Left lung (tissue), 10 donors: ENCODE results near the gene ATG9B. TPM values are rescaled to one million over a fixed set of nuclear protein-coding genes. Genes with fewer than 3 reads are reported as not detected.
A peak's percentile ranks its signal among the peaks of the same experiment; 100 is the strongest.

Source experiments
- ATAC-seq: fragments of 200-7000 bp; cut with Tn5 transposase; one replicate; pipeline ENCODE4 v1.9.1; 2020; ENCODE audit warnings: moderate library complexity
- DNase-seq, 4 donors: peaks; one replicate each; pipeline ENCODE4 v3.0.0-alpha.2; 2013 to 2020
- H3K27ac ChIP-seq, 2 donors: fragments of 200-600 bp; sonication (generic) in 1 of 2; one replicate each; pipeline versions ENCODE4 v1.5.0 to v1.8.0; 2020 to 2021
- H3K27me3 ChIP-seq, 2 donors: fragments of 200-600 bp; sonication (generic) in 1 of 2; one replicate each; pipeline versions ENCODE4 v1.5.0 to v1.8.0; 2020 to 2021
- H3K36me3 ChIP-seq, 2 donors: fragments of 200-600 bp; sonication (generic) in 1 of 2; one replicate each; pipeline versions ENCODE4 v1.5.0 to v1.8.0; 2020 to 2021
- H3K4me1 ChIP-seq, 2 donors: fragments of 200-600 bp; one replicate each; pipeline ENCODE4 v1.8.0; 2021
- H3K4me3 ChIP-seq, 2 donors: fragments of 200-600 bp; sonication (generic) in 1 of 2; one replicate each; pipeline versions ENCODE4 v1.5.0 to v1.8.0; 2020 to 2021; ENCODE audit warnings: mild to moderate bottlenecking in 1 of 2
- H3K9me3 ChIP-seq, 2 donors: fragments of 200-600 bp; sonication (generic) in 1 of 2; one replicate each; pipeline versions ENCODE4 v1.5.0 to v1.8.0; 2020 to 2021
- intact Hi-C, 2 donors: fragments of 100-400 bp; cut with DNase I; formaldehyde crosslinking; loops; one replicate each; pipeline versions ENCODE4 v1.11.2 to v1.14.2; 2022
- polyA plus RNA-seq, 6 donors: library from polyadenylated mRNA; unstranded; fragments of 120-200 nt; gene quantifications; one replicate each; pipeline ENCODE4 v1.2.1, GENCODE V29; 2013; ENCODE audit not compliant: insufficient read length in 6 of 6
- total RNA-seq, 2 donors: library from RNA; stranded (reverse); fragmentation: NEBNext Ultra II Directional; extraction: Animal tissue kit (Norgen Biotek cat#: 25700); gene quantifications; one replicate each; pipeline ENCODE4 v1.2.1, GENCODE V29; 2021
- TF ChIP-seq, protein P1 (sequence below), 2 donors: fragments of 200-600 bp; sonication (generic) in 1 of 2; IDR thresholded peaks; one replicate each; pipeline versions ENCODE4 v1.5.0 to v1.8.0; 2021; ENCODE audit warnings: antibody characterized with exemption in 2 of 2
- donor health status: DM: no; HTN: yes; CAD: no.
- donor health status: DM: no; HTN: no; CAD: no.

Gene ATG9B
- total and polyA plus RNA-seq, 8 donors = 0.68 to 7.1 (median 3.6) TPM

DNA sequence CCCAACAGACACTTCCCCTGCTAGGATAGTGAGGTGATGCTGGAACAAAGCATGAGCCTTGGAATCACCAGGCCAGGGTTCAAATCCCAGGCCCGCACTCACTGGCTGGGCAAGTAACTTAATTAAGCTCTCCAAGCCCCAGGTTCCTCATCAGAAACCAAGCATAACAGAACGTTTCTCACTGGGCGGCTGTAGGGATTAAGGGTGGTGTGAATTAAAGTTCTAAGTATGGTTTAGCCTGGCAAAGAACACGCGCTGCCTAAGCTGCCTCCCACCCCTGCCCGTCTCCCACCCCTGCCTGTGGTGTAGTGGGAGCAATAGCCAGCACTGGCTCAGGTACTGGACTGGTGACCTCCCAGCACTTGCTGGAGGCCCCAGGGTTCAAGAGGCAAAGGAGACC lies 40.7 kb upstream of the ATG9B start:
- Histone ChIP-seq H3K4me1 (peaks cover 20 to 29% of the 10 kb centered on the region in 2 donors), H3K27ac (no peak overlapping the region), H3K36me3 (peaks cover 5 to 74% of the 10 kb centered on the region in 2 donors), H3K27me3 (no peaks in the 10 kb centered on the region), H3K9me3 (no peaks in the 10 kb centered on the region), H3K4me3 (no peak overlapping the region)
- ATAC-seq (no peak), DNase-seq (no peak)
- intact Hi-C loops = no loop called here
- TF ChIP-seq, protein P1, sequence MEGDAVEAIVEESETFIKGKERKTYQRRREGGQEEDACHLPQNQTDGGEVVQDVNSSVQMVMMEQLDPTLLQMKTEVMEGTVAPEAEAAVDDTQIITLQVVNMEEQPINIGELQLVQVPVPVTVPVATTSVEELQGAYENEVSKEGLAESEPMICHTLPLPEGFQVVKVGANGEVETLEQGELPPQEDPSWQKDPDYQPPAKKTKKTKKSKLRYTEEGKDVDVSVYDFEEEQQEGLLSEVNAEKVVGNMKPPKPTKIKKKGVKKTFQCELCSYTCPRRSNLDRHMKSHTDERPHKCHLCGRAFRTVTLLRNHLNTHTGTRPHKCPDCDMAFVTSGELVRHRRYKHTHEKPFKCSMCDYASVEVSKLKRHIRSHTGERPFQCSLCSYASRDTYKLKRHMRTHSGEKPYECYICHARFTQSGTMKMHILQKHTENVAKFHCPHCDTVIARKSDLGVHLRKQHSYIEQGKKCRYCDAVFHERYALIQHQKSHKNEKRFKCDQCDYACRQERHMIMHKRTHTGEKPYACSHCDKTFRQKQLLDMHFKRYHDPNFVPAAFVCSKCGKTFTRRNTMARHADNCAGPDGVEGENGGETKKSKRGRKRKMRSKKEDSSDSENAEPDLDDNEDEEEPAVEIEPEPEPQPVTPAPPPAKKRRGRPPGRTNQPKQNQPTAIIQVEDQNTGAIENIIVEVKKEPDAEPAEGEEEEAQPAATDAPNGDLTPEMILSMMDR (IDR thresholded peaks at IDR 0.05) = no peak

DNA sequence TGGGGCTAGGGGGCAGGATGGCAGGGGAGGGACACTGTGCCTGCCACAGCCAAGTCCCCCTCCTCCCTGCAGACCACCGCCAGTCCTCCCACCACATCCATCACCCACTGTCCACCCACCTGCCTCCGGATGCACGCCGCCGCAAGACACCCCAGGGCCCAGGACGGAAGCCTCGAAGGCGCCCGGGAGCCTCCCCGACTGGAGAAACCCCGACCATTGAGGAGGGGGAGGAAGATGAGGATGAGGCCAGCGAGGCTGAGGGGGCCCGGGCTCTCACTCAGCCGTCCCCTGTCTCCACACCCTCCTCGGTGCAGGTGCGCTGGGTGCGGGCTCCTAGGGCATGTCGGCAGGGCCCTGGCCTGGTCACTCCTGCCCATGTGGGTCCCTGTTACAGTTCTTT lies 40.2 kb upstream of the ATG9B start:
- DNase-seq = no peak
- no peak for ATAC-seq
- no peak overlapping the region for H3K27ac ChIP-seq
- intact Hi-C loops = no loop called here
- H3K27me3 ChIP-seq = no peaks in the 10 kb centered on the region
- no peak overlapping the region for H3K4me3 ChIP-seq
- peaks cover 5 to 69% of the 10 kb centered on the region in 2 donors for H3K36me3 ChIP-seq
- TF ChIP-seq, protein P1 (IDR thresholded peaks at IDR 0.05) = no peak
- H3K4me1 ChIP-seq = peaks cover 20 to 31% of the 10 kb centered on the region in 2 donors
- no peaks in the 10 kb centered on the region for H3K9me3 ChIP-seq

DNA sequence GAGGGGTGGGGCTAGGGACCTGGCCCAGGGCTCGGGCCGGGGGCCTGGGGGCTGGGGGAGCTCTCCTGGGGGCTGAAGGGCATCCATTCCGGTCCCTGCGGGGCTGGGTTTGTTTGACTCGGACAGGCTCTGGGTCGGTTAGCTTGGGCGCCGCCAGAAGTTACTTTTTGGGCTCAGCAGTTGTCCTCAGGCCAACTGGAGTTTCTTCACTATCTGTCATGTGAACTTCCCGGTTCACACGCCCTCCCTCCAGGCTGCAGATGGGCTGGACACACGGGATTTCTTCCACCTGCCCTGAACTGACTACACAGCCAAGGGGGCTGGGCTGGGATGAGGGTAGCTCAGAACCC lies 38.9 kb upstream of the ATG9B start:
- no peak for ATAC-seq
- Histone ChIP-seq H3K27ac (no peak overlapping the region), H3K4me3 (peak overlapping the region in 1 of 2 donors; percentile 93), H3K27me3 (no peaks in the 10 kb centered on the region), H3K36me3 (peaks cover 5 to 56% of the 10 kb centered on the region in 2 donors), H3K4me1 (peaks cover 28 to 42% of the 10 kb centered on the region in 2 donors), H3K9me3 (no peaks in the 10 kb centered on the region)
- intact Hi-C loops = no loop called here
- DNase-seq = no peak
- TF ChIP-seq, protein P1 (IDR thresholded peaks at IDR 0.05) = no peak

DNA sequence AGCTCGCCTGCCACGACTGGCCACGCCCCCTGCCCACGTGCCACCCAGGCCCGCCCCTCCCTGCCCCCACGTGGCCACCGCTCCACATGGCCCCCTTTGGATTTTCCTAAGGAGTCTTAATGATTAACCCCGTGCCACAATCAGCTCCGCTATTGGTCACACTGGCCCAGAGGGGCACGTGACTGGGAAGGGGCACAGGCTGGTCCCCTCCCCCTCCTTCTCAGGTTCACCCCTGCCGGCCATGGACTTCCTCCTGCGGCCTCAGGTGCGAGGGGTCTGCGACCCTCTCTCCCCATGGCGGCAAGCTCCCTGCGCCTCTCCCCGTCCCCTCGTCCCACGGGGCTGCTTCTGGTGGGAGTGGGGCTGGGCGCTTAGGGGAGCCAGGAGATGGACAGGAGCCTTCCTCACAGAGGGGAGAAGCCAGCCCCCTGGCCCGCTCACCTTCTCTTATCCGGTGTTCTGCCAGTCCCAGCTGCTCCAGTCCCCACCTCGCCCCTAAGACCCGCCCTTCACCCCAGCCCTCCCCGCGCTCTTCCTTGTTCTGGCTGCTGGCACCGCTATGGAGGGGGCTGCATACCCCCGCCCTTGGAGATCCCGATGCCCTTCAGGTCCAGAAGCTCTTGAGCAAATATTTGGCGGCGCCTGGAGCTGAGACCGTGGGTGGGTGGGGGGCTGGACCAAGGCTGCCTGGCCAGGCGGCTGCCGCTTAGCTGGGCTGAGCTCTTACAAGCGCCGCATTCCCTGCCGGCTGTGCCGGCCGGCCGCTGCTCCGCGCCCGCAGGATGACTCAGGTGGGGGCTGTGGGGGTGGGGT lies 38.3 kb upstream of the ATG9B start:
- intact Hi-C loops = no loop called here
- Histone ChIP-seq H3K9me3 (no peaks in the 10 kb centered on the region), H3K27me3 (no peaks in the 10 kb centered on the region), H3K36me3 (peaks cover 5 to 51% of the 10 kb centered on the region in 2 donors), H3K4me3 (peak overlapping the region; percentile 15 to 93), H3K4me1 (peaks cover 28 to 44% of the 10 kb centered on the region in 2 donors), H3K27ac (peak overlapping the region; percentile 23 to 62)
- ATAC-seq (peak; percentile 51), DNase-seq (peak; percentile 33 to 89 (median 80))
- TF ChIP-seq, protein P1 (IDR thresholded peaks at IDR 0.05) = no peak

DNA sequence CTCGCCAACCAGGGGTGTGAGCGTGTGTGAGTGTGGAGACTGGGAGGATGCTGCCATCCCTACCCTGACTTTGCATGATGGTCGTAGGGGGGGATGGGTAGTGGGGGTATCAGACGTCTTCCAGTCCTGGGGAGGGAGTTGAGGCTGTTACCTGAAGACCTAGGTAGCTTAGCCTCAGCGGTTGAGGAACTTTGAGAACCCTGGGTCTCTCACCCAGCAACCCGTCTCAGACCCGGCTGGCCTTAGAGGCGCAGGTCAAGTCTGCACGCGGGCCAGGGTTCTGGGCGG lies 37.8 kb upstream of the ATG9B start:
- peak overlapping the region in 1 of 2 donors; percentile 98 for H3K27ac ChIP-seq
- intact Hi-C loops = no loop called here
- H3K4me3 ChIP-seq = peak overlapping the region in 1 of 2 donors; percentile 93
- no peak for ATAC-seq
- no peak for DNase-seq
- H3K27me3 ChIP-seq = no peaks in the 10 kb centered on the region
- TF ChIP-seq, protein P1 (IDR thresholded peaks at IDR 0.05) = no peak
- H3K4me1 ChIP-seq = peaks cover 31 to 48% of the 10 kb centered on the region in 2 donors
- H3K9me3 ChIP-seq = no peaks in the 10 kb centered on the region
- peaks cover under 1 to 45% of the 10 kb centered on the region in 2 donors for H3K36me3 ChIP-seq
